ENCODE data around the gene ZCCHC17.

DNA sequence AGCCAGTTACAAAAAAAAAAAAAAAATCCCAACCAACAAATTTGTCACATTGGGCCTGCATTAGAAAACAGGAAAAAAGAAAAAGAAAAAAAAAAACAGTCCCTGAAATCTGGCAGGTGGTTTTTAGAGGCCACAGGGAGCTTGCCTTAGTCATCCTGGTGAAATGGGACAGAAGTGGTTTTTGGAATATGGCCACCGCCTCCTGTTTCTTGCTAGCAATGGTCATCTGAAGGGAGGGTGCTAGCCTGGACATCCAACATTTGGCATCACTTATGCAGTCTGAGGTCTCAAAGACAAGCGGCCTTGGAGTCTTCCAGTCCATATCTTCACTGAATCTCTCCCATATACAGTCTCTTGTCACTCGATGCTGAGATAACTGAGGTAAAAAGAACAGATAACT is 37.1 kb upstream of the ZCCHC17 start:
- TF ChIP-seq CTCF (IDR thresholded peaks at IDR 0.05; ENCODE audit: low read length) (no peak), EZH2 (optimal IDR thresholded peaks at IDR 0.05; ENCODE audit: low read depth, low read length) (no peak)

All from MM.1S (cell line).